Right lobe of liver (tissue), 4 donors: ENCODE results near the gene CFAP20DC.

ENCODE experiments used
- POLR2A ChIP-seq: fragments of 450-650 bp; IDR thresholded peaks from one replicate; pipeline ENCODE4 v1.6.1; 2017; ENCODE audit warnings: antibody characterized with exemption, mild to moderate bottlenecking
- TF ChIP-seq, protein P1 (sequence below), 4 donors: fragments of 200-600 bp in 3 of 4; fragments of 450-650 bp in 1 of 4; IDR thresholded peaks; one replicate each; pipeline versions ENCODE4 v1.5.1 to v1.8.0; 2016 to 2022; ENCODE audit warnings: antibody characterized with exemption in 4 of 4, mild to moderate bottlenecking in 2 of 4
- donor health status: DM: no; HTN: no; CAD: no.
- donor health status: DM: no; HTN: no; CAD: no.
- donor health status: DM: no; HTN: yes; CAD: no.

DNA sequence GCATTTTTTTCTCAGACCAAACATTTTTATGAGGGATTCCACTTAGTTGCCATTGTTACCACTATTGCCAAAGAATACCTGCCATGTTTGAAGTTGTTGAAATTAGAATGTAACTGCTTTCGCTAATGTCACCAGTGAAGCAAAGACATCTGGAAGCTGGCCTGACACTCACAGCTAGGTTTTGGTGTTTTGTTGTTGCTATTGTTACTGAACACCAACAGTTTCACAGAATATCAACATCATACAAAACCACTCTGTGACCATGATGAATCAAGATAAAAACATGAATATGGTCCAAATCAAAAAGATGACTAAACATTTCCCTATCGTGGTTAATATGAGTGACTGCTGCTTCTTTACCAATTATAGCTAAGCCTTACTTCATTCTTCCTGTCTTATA, 6.9 kb upstream of the CFAP20DC start:
- TF ChIP-seq POLR2A: no peak
- TF ChIP-seq, protein P1, sequence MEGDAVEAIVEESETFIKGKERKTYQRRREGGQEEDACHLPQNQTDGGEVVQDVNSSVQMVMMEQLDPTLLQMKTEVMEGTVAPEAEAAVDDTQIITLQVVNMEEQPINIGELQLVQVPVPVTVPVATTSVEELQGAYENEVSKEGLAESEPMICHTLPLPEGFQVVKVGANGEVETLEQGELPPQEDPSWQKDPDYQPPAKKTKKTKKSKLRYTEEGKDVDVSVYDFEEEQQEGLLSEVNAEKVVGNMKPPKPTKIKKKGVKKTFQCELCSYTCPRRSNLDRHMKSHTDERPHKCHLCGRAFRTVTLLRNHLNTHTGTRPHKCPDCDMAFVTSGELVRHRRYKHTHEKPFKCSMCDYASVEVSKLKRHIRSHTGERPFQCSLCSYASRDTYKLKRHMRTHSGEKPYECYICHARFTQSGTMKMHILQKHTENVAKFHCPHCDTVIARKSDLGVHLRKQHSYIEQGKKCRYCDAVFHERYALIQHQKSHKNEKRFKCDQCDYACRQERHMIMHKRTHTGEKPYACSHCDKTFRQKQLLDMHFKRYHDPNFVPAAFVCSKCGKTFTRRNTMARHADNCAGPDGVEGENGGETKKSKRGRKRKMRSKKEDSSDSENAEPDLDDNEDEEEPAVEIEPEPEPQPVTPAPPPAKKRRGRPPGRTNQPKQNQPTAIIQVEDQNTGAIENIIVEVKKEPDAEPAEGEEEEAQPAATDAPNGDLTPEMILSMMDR (IDR thresholded peaks at IDR 0.05): no peak
